GM06990 (cell line): Measurements from ENCODE around the gene PKD1.

Source experiments
- DNase-seq: peaks from one replicate; pipeline ENCODE4 v3.0.0-alpha.2; 2011; ENCODE audit not compliant: insufficient read length; ENCODE audit errors: extremely low read depth
- H3K27me3 ChIP-seq: replicated peaks from 2 replicates; pipeline ENCODE4 v1.6.0; 2011; ENCODE audit warnings: low read length; ENCODE audit not compliant: control insufficient read depth, insufficient read depth
- H3K36me3 ChIP-seq: 2 replicates; pipeline ENCODE4 v1.5.1; 2011; ENCODE audit warnings: low read length; ENCODE audit not compliant: control insufficient read depth, insufficient read depth
- H3K4me3 ChIP-seq: replicated peaks from 2 replicates; pipeline ENCODE4 v1.5.1; 2011; ENCODE audit warnings: low read depth, mild to moderate bottlenecking, control low read depth, low read length
- TF ChIP-seq, protein P1 (sequence below): IDR thresholded peaks from 2 replicates; pipeline ENCODE4 v1.5.1; 2011; ENCODE audit warnings: low read length, control low read depth, mild to moderate bottlenecking, inconsistent platforms; ENCODE audit not compliant: insufficient read depth, poor library complexity, severe bottlenecking

The PKD1 gene

DNA sequence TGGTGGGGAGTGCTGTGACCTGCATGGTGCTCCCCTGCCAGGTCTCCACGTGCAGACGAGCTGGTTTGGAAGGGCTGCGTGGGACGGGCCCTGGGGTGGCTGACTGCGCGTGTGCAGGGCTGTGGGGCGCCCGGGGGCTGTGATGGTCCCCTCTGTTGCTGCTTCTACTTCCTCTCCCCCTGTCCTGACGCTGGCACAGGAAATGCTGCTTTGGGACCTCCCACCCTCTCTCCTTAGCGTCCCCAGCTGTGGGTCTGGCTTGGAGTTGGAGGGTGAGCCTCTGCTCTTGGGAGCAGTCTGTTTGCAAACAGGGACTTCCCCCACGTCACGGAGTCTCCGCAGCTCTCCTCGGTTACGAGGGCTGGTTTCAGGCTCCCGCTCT lies 52.7 kb downstream of the PKD1 start:
- H3K36me3 ChIP-seq = peaks cover 35% of the 10 kb centered on the region
- no peaks in the 10 kb centered on the region for H3K27me3 ChIP-seq
- no peak for DNase-seq
- no peak overlapping the region for H3K4me3 ChIP-seq
- TF ChIP-seq, protein P1, sequence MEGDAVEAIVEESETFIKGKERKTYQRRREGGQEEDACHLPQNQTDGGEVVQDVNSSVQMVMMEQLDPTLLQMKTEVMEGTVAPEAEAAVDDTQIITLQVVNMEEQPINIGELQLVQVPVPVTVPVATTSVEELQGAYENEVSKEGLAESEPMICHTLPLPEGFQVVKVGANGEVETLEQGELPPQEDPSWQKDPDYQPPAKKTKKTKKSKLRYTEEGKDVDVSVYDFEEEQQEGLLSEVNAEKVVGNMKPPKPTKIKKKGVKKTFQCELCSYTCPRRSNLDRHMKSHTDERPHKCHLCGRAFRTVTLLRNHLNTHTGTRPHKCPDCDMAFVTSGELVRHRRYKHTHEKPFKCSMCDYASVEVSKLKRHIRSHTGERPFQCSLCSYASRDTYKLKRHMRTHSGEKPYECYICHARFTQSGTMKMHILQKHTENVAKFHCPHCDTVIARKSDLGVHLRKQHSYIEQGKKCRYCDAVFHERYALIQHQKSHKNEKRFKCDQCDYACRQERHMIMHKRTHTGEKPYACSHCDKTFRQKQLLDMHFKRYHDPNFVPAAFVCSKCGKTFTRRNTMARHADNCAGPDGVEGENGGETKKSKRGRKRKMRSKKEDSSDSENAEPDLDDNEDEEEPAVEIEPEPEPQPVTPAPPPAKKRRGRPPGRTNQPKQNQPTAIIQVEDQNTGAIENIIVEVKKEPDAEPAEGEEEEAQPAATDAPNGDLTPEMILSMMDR = no peak

DNA sequence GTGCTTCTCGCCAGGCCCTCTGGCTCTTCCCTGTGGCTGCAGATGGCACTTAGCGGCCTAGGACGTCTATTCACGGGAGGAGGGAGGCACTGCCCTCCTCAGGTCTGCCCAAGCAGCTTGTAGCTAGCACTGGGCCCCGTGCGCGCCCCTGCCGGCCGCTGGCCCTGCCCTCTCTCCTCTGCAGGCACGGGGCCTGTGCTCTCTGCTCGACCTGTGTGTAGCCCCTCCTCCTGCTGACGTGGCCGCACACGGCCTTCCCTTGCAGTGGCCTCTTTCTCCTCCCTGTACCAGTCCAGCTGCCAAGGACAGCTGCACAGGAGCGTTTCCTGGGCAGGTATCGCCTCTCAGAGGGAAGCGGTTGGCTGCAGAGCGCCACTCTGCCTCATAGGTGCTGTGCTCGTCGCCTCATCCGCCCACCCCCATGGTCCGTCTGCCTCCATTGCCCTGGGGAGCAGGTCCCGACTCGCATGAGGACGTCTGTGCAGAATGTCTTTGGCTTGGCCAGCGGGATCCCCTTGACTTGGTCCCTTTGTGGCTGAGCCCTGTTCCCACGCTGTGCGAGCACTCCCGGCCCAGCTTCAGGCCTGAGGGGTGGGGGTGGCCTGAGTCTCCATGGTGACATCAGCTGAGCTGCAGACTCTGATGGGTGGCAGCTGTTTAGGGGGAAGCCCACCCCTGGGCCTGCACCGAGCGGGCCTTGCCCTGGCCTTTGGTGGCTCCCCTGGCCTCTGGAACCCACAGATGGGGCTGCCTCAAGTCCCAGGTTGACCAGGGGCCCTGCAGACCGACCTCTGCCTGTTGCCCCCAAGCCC lies 53.3 kb downstream of the PKD1 start:
- peaks cover 33% of the 10 kb centered on the region for H3K36me3 ChIP-seq
- no peak for DNase-seq
- TF ChIP-seq, protein P1 = no peak

DNA sequence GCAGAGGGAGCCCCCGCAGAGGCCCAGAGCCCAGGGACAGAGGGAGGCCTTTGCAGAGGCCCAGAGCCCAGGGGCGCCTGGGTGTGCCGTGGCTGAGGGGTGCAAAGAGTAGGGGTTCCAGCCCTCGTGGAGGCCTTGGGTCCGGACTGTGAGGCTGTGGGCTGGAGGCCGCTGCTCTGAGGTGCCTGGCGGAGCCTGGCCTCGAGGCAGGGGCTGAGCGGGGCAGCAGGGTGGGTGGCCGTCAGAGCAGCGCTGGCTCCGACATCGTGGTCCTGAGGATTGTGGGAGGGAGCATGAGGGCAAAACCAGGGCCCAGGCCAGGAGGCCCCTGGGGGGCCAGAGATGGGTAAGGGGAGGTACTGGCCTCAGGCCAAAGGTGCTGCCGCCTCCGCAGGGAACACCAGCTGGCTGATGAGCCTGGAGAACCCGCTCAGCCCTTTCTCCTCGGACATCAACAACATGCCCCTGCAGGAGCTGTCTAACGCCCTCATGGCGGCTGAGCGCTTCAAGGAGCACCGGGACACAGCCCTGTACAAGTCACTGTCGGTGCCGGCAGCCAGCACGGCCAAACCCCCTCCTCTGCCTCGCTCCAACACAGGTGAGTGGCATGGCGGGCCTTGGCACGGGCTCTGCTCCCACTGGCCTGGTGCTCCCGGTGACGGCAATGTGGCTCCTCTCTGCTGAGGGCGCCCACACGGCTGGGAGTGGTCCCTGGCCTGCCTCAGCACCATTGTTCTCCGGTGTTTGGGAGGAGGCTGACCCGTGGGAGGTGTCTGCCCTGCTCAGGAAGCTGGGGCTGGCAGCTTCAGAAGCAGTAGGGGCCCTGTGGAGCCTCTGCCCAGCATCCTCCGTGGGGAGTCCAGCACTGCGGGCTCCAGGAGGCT lies 54.3 kb downstream of the PKD1 start:
- Histone ChIP-seq H3K4me3 (no peak overlapping the region), H3K27me3 (no peaks in the 10 kb centered on the region), H3K36me3 (peaks cover 30% of the 10 kb centered on the region)
- DNase-seq = no peak
- TF ChIP-seq, protein P1 = no peak

More for the DNA sequence above, 53.3 kb downstream of the PKD1 start:
- H3K4me3 ChIP-seq = no peak overlapping the region
- no peaks in the 10 kb centered on the region for H3K27me3 ChIP-seq

DNA sequence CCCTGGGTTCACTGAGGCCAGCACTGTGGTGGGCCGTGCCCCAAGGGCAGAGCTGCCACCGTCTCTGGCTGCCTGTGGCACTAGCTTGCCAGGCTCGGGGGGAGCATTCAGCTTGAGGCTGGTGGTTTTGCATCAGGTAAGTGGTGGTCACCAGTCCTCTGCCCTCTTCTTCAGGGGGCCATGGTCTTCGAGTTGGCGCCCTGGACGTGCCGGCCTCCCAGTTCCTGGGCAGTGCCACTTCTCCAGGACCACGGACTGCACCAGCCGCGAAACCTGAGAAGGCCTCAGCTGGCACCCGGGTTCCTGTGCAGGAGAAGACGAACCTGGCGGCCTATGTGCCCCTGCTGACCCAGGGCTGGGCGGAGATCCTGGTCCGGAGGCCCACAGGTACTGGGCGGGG lies 55.7 kb downstream of the PKD1 start:
- TF ChIP-seq, protein P1 = no peak
- Histone ChIP-seq H3K4me3 (no peak overlapping the region), H3K36me3 (peaks cover 29% of the 10 kb centered on the region), H3K27me3 (no peaks in the 10 kb centered on the region)
- DNase-seq = no peak

DNA sequence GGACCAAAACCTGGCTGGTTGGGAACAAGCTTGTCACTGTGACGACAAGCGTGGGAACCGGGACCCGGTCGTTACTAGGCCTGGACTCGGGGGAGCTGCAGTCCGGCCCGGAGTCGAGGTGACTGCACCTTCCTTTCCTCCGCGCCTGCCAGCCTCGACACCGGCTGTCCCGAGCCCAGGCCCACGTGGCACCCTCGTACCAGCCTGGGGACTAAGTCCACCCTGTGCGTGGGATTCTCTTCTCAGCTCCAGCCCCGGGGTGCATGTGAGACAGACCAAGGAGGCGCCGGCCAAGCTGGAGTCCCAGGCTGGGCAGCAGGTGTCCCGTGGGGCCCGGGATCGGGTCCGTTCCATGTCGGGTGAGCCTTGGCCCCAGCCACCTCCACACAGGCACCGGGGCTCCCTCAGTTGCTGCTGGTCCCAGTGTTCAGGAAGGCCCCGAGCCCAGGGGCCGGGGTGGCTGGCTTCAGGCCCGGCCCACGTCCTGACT lies 56.3 kb downstream of the PKD1 start:
- DNase-seq = no peak
- Histone ChIP-seq H3K27me3 (no peaks in the 10 kb centered on the region), H3K4me3 (no peak overlapping the region), H3K36me3 (peaks cover 26% of the 10 kb centered on the region)
- TF ChIP-seq, protein P1 = no peak
